G401.6 (cell line): ENCODE measurements around the gene KLK7.

Source experiments
- FAIRE-seq: peaks from 2 replicates; lab custom pipeline; 2012; peaks lifted over from hg19 to GRCh38; lab: Jason Lieb, UNC

Gene KLK7

GRCh38 chr19:50983625-50984292 lies at the start of gene KLK7:
Gene KLK7 (minus strand): TSS chr19:50983917. CDS start chr19:50982399, 1,518 bp downstream.
- FAIRE-seq = no peak

- FAIRE-seq = no peak
Observed at GRCh38 chr19:51031880-51032225, 48.1 kb upstream of the KLK7 start.

- no peak for FAIRE-seq
Observed at GRCh38 chr19:51031220-51031879, 47.6 kb upstream of the KLK7 start.

GRCh38 chr19:51030631-51031030 lies 46.9 kb upstream of the KLK7 start:
- no peak for FAIRE-seq

- FAIRE-seq = no peak
Observed at GRCh38 chr19:51029718-51030117, 46.0 kb upstream of the KLK7 start.

- FAIRE-seq = no peak
Observed at GRCh38 chr19:51027873-51028272, 44.2 kb upstream of the KLK7 start.

GRCh38 chr19:51027126-51027806 lies 43.5 kb upstream of the KLK7 start:
- FAIRE-seq = no peak

GRCh38 chr19:51026554-51026831 lies 42.8 kb upstream of the KLK7 start, which contains the start of gene KLK11:
Gene KLK11 (minus strand): TSS chr19:51026616. CDS start chr19:51025631, 985 bp downstream.
- no peak for FAIRE-seq

GRCh38 chr19:51025809-51026553 lies 42.3 kb upstream of the KLK7 start:
- no peak for FAIRE-seq

- FAIRE-seq = no peak
Observed at GRCh38 chr19:51025401-51025800, 41.7 kb upstream of the KLK7 start.

GRCh38 chr19:51024924-51025323 lies 41.2 kb upstream of the KLK7 start:
- no peak for FAIRE-seq

GRCh38 chr19:51023946-51024345 lies 40.2 kb upstream of the KLK7 start:
- no peak for FAIRE-seq

GRCh38 chr19:51022526-51022925 lies 38.8 kb upstream of the KLK7 start:
- no peak for FAIRE-seq

GRCh38 chr19:51020988-51021651 lies 37.4 kb upstream of the KLK7 start:
- peak; percentile 83 for FAIRE-seq

- no peak for FAIRE-seq
Observed at GRCh38 chr19:51019544-51019925, 35.8 kb upstream of the KLK7 start, which contains the start of gene KLK10. Gene KLK10 (minus strand): TSS chr19:51019709. CDS start chr19:51019130, 579 bp downstream.

- FAIRE-seq = no peak
Observed at GRCh38 chr19:51018745-51019543, 35.2 kb upstream of the KLK7 start.

- FAIRE-seq = no peak
Observed at GRCh38 chr19:51016798-51017683, 33.3 kb upstream of the KLK7 start.

- no peak for FAIRE-seq
Observed at GRCh38 chr19:51015691-51016267, 32.1 kb upstream of the KLK7 start.

GRCh38 chr19:51014242-51014641 lies 30.5 kb upstream of the KLK7 start:
- no peak for FAIRE-seq

GRCh38 chr19:51012661-51013190 lies 29.0 kb upstream of the KLK7 start:
- FAIRE-seq = no peak
